SH-SY5Y (cell line): ENCODE data around the gene ZNF205.

Experiments used
- GATA2 ChIP-seq: IDR thresholded peaks from 2 replicates; pipeline ENCODE4 v1.6.1; 2011; ENCODE audit warnings: mild to moderate bottlenecking, low read depth, low read length
- GATA3 ChIP-seq: IDR thresholded peaks from 2 replicates; pipeline ENCODE4 v1.6.1; 2011; ENCODE audit warnings: low read depth, mild to moderate bottlenecking, low read length, moderate library complexity

GRCh38 chr16:3097266-3097665 lies 15.1 kb upstream of the ZNF205 start:
- TF ChIP-seq GATA2 (no peak), GATA3 (no peak)
